Measurements from ENCODE around the gene DAW1.

DNA sequence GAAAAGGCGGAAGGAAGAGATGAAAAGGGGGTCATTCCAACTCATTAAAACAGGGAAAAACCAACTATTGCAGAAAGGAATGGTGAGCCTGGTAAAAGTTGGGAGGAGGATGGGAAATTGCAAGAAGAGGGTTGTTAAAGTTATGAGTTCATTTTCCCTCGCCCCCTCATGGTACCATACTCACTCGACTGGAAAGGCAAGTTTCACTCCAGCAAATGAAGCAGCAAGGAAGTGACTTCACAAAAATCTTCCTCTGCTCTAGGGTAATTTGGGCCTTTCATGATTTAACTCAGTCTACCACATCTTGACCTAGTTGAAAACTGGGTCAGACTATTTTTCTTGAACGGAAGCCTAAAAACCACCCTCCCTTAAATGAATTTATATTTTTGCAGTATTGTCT, 22.8 kb upstream of the DAW1 start:
- TF ChIP-seq, protein P1, sequence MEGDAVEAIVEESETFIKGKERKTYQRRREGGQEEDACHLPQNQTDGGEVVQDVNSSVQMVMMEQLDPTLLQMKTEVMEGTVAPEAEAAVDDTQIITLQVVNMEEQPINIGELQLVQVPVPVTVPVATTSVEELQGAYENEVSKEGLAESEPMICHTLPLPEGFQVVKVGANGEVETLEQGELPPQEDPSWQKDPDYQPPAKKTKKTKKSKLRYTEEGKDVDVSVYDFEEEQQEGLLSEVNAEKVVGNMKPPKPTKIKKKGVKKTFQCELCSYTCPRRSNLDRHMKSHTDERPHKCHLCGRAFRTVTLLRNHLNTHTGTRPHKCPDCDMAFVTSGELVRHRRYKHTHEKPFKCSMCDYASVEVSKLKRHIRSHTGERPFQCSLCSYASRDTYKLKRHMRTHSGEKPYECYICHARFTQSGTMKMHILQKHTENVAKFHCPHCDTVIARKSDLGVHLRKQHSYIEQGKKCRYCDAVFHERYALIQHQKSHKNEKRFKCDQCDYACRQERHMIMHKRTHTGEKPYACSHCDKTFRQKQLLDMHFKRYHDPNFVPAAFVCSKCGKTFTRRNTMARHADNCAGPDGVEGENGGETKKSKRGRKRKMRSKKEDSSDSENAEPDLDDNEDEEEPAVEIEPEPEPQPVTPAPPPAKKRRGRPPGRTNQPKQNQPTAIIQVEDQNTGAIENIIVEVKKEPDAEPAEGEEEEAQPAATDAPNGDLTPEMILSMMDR (optimal IDR thresholded peaks at IDR 0.05 in 1 of 3, IDR thresholded peaks at IDR 0.05 in 1 of 3, conservative IDR thresholded peaks at IDR 0.05 in 1 of 3; ENCODE audit: extremely low read depth in 1 of 3, insufficient read depth in 2 of 3, low read length in 3 of 3) = no peak
- TF ChIP-seq EZH2 (IDR thresholded peaks at IDR 0.05; ENCODE audit: low read length) = no peak

Measured in keratinocyte (primary cell).